Breast epithelium (tissue), 3 donors: ENCODE measurements around the gene URM1.

Experiments
- CTCF ChIP-seq, 3 donors: fragments of 450-650 bp; IDR thresholded peaks; one replicate each; pipeline ENCODE4 v1.5.1; 2016 to 2017; ENCODE audit warnings: antibody characterized with exemption in 3 of 3, mild to moderate bottlenecking in 3 of 3, moderate library complexity in 3 of 3
- POLR2A ChIP-seq: fragments of 450-650 bp; IDR thresholded peaks from one replicate; pipeline ENCODE4 v1.6.1; 2016; ENCODE audit warnings: antibody characterized with exemption, mild to moderate bottlenecking, moderate library complexity
- POLR2AphosphoS5 ChIP-seq, 3 donors: sonication (generic); formaldehyde crosslinking; IDR thresholded peaks; one replicate each; pipeline ENCODE4 v1.6.1; 2017; ENCODE audit warnings: antibody characterized with exemption in 3 of 3

- TF ChIP-seq CTCF (IDR thresholded peaks at IDR 0.05): no peak
- TF ChIP-seq POLR2AphosphoS5 (IDR thresholded peaks at IDR 0.05): no peak
- TF ChIP-seq POLR2A: no peak
These were observed 21.4 kb upstream of the URM1 start for GRCh38 chr9:128349772-128350171.
